Astrocyte (in vitro differentiated cells and primary cell): ENCODE results near the gene OSBPL2. TPM values are rescaled to one million over a fixed set of nuclear protein-coding genes. Genes with fewer than 3 reads are reported as not detected.
A peak's percentile ranks its signal among the peaks of the same experiment; 100 is the strongest.

Source experiments
- DNase-seq: peaks from one replicate; pipeline ENCODE4 v3.0.0-alpha.2; 2010; ENCODE audit warnings: low read depth
- FAIRE-seq: peaks from 2 replicates; lab custom pipeline; 2011; peaks lifted over from hg19 to GRCh38; lab: Jason Lieb, UNC
- H2AFZ ChIP-seq: 2 replicates; pipeline ENCODE4 v1.6.0; 2012; ENCODE audit warnings: low read depth, low read length, inconsistent platforms
- H3K27ac ChIP-seq: 2 replicates; pipeline ENCODE4 v1.5.1; 2011; ENCODE audit warnings: low read depth, low read length, inconsistent platforms
- H3K27me3 ChIP-seq: 2 replicates; pipeline ENCODE4 v1.6.0; 2011; ENCODE audit warnings: low read length, inconsistent platforms; ENCODE audit not compliant: insufficient read depth
- H3K36me3 ChIP-seq: 2 replicates; pipeline ENCODE4 v1.5.1; 2011; ENCODE audit warnings: low read length, inconsistent platforms; ENCODE audit not compliant: insufficient read depth
- H3K4me1 ChIP-seq: 2 replicates; pipeline ENCODE4 v1.5.1; 2011; ENCODE audit warnings: low read length, inconsistent platforms; ENCODE audit not compliant: insufficient read depth
- H3K4me2 ChIP-seq: 2 replicates; pipeline ENCODE4 v1.6.0; 2012; ENCODE audit warnings: low read length, inconsistent platforms
- H3K4me3 ChIP-seq: 2 replicates; pipeline ENCODE4 v1.5.1; 2011; ENCODE audit warnings: low read depth, mild to moderate bottlenecking, low read length, inconsistent platforms; ENCODE audit not compliant: insufficient read depth
- H3K79me2 ChIP-seq: 2 replicates; pipeline ENCODE4 v1.6.0; 2012; ENCODE audit warnings: mild to moderate bottlenecking, low read length, inconsistent platforms; ENCODE audit not compliant: insufficient read depth
- H3K9ac ChIP-seq: 2 replicates; pipeline ENCODE4 v1.6.0; 2012; ENCODE audit warnings: mild to moderate bottlenecking, low read length, inconsistent platforms
- H3K9me3 ChIP-seq: 2 replicates; pipeline ENCODE4 v1.5.1; 2012; ENCODE audit warnings: low read depth, mild to moderate bottlenecking, low read length, inconsistent platforms; ENCODE audit not compliant: insufficient read depth
- H4K20me1 ChIP-seq: 2 replicates; pipeline ENCODE4 v1.6.0; 2012; ENCODE audit warnings: low read length, inconsistent platforms; ENCODE audit not compliant: insufficient read depth
- H3K27ac Mint-ChIP-seq: one replicate; pipeline ENCODE4 v1.8.0; 2021; ENCODE audit warnings: mild to moderate bottlenecking, mixed read lengths; ENCODE audit not compliant: unreplicated experiment
- H3K27me3 Mint-ChIP-seq: one replicate; pipeline ENCODE4 v1.8.0; 2021; ENCODE audit warnings: low read depth, mixed read lengths; ENCODE audit not compliant: unreplicated experiment
- H3K36me3 Mint-ChIP-seq: one replicate; pipeline ENCODE4 v1.8.0; 2021; ENCODE audit warnings: low read depth, mixed read lengths; ENCODE audit not compliant: unreplicated experiment
- H3K4me1 Mint-ChIP-seq: one replicate; pipeline ENCODE4 v1.8.0; 2021; ENCODE audit warnings: low read depth, mixed read lengths; ENCODE audit not compliant: unreplicated experiment
- H3K4me3 Mint-ChIP-seq: one replicate; pipeline ENCODE4 v1.8.0; 2021; ENCODE audit warnings: mild to moderate bottlenecking, moderate library complexity, mixed read lengths; ENCODE audit not compliant: unreplicated experiment
- H3K9me3 Mint-ChIP-seq: one replicate; pipeline ENCODE4 v1.8.0; 2021; ENCODE audit warnings: mild to moderate bottlenecking, mixed read lengths; ENCODE audit not compliant: unreplicated experiment
- CTCF ChIP-seq: IDR thresholded peaks from 2 replicates; pipeline ENCODE4 v1.5.1; 2011; ENCODE audit warnings: low read depth, mild to moderate bottlenecking, inconsistent platforms, low read length, moderate library complexity; ENCODE audit not compliant: insufficient read depth
- EZH2 ChIP-seq: IDR thresholded peaks from 2 replicates; pipeline ENCODE4 v1.6.1; 2012; ENCODE audit warnings: mild to moderate bottlenecking, low read length, inconsistent platforms; ENCODE audit not compliant: insufficient read depth
- total RNA-seq: library from RNA; stranded (reverse); gene quantifications from 2 replicates; pipeline ENCODE4 v1.2.1, GENCODE V29; 2021

OSBPL2 gene
- total RNA-seq, 1 donor from 2014 or later, result 60.3 TPM

DNA sequence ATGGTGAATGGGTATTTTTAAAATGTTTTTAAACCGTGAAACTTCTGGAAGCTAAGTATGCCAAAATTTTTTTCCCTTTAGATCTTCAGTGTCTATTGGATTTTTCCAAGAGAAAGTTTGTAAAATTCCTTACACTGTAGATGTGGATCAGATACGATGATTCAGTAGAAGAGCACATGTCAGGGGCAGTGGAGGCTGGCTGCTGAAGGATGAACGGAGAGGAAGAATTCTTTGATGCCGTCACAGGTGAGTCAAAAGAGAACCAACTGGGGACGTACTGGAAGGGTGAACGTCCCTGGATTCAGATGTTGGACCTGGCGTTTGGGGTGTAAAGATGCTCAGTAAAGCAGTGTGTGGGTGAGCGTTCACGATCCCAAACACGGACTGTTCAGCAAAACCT lies 17.7 kb downstream of the OSBPL2 start:
- Mint-ChIP-seq H3K27ac (no peak overlapping the region), H3K27me3 (no peaks in the 10 kb centered on the region), H3K36me3 (peaks cover 22% of the 10 kb centered on the region), H3K9me3 (no peaks in the 10 kb centered on the region), H3K4me1 (peaks cover 30% of the 10 kb centered on the region), H3K4me3 (no peak overlapping the region)
- no peak overlapping the region for H3K4me2 ChIP-seq
- H3K9ac ChIP-seq, result no peak overlapping the region
- H2AFZ ChIP-seq, result no peak overlapping the region
- no peaks in the 10 kb centered on the region for H3K9me3 ChIP-seq
- H3K27ac ChIP-seq, result no peak overlapping the region
- H3K79me2 ChIP-seq, result peaks cover 40% of the 10 kb centered on the region
- DNase-seq (no peak), FAIRE-seq (no peak)
- no peak for TF ChIP-seq CTCF
- no peak for TF ChIP-seq EZH2
- no peaks in the 10 kb centered on the region for H3K27me3 ChIP-seq
- H3K36me3 ChIP-seq, result no peaks in the 10 kb centered on the region
- H4K20me1 ChIP-seq, result peaks cover 91% of the 10 kb centered on the region
- H3K4me3 ChIP-seq, result no peak overlapping the region
- peaks cover 14% of the 10 kb centered on the region for H3K4me1 ChIP-seq

GRCh38 chr20:62258499-62259293 lies 20.4 kb downstream of the OSBPL2 start:
- H3K79me2 ChIP-seq, result peaks cover 19% of the 10 kb centered on the region
- H4K20me1 ChIP-seq, result peaks cover 75% of the 10 kb centered on the region
- H3K4me1 ChIP-seq, result peaks cover 14% of the 10 kb centered on the region
- no peak overlapping the region for H3K4me3 ChIP-seq
- no peaks in the 10 kb centered on the region for H3K27me3 ChIP-seq
- no peak for TF ChIP-seq EZH2
- TF ChIP-seq CTCF, result no peak
- Mint-ChIP-seq H3K27ac (peak overlapping the region; percentile 90), H3K27me3 (no peaks in the 10 kb centered on the region), H3K36me3 (peaks cover 24% of the 10 kb centered on the region), H3K4me1 (peaks cover 28% of the 10 kb centered on the region), H3K4me3 (peak overlapping the region; percentile 62), H3K9me3 (no peaks in the 10 kb centered on the region)
- peak overlapping the region; percentile 58 for H3K4me2 ChIP-seq
- no peak overlapping the region for H2AFZ ChIP-seq
- H3K36me3 ChIP-seq, result peaks cover 3% of the 10 kb centered on the region
- FAIRE-seq (no peak), DNase-seq (peak; percentile 69)
- no peaks in the 10 kb centered on the region for H3K9me3 ChIP-seq
- no peak overlapping the region for H3K9ac ChIP-seq
- no peak overlapping the region for H3K27ac ChIP-seq

DNA sequence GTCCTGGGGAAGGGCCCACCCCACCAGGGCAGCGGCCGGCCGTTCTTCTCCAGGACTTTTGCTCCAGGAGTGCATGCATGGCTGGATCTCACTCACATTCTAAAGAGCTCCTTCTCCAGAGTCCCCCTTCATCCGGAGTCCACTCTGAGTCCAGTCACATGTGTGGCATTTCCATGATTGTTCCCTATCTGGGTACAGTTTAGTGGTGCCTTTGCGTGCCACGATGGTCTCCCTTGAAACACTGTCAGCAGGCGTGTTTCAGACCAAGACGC lies 20.9 kb downstream of the OSBPL2 start:
- no peak for FAIRE-seq
- H2AFZ ChIP-seq, result no peak overlapping the region
- no peak for TF ChIP-seq CTCF
- no peak for TF ChIP-seq EZH2
- Mint-ChIP-seq H3K36me3 (peaks cover 24% of the 10 kb centered on the region), H3K4me1 (peaks cover 28% of the 10 kb centered on the region), H3K27me3 (no peaks in the 10 kb centered on the region), H3K9me3 (no peaks in the 10 kb centered on the region), H3K4me3 (peak overlapping the region; percentile 64), H3K27ac (peak overlapping the region; percentile 34)
- H3K4me1 ChIP-seq, result peaks cover 14% of the 10 kb centered on the region
- H4K20me1 ChIP-seq, result peaks cover 71% of the 10 kb centered on the region
- no peak for DNase-seq
- H3K27ac ChIP-seq, result no peak overlapping the region
- H3K27me3 ChIP-seq, result no peaks in the 10 kb centered on the region
- H3K79me2 ChIP-seq, result peaks cover 17% of the 10 kb centered on the region
- no peak overlapping the region for H3K9ac ChIP-seq
- no peak overlapping the region for H3K4me2 ChIP-seq
- H3K4me3 ChIP-seq, result no peak overlapping the region
- no peaks in the 10 kb centered on the region for H3K9me3 ChIP-seq
- peaks cover 3% of the 10 kb centered on the region for H3K36me3 ChIP-seq
